Skeletal muscle cell (primary cell): ENCODE measurements around the gene CA14.
"Not testable (repeated sequence)": the region's sequence is repeated elsewhere in the genome, so short reads cannot be mapped to it uniquely, and the experiment has no call there.

Experiments used
- DNase-seq: peaks from one replicate; pipeline ENCODE4 v3.0.0-alpha.2; 2010; ENCODE audit warnings: low read depth
- H3K4me3 ChIP-seq: 2 replicates; pipeline ENCODE4 v1.5.1; 2011; ENCODE audit warnings: low read depth, mild to moderate bottlenecking, control low read depth, low read length, moderate library complexity

The CA14 gene

DNA sequence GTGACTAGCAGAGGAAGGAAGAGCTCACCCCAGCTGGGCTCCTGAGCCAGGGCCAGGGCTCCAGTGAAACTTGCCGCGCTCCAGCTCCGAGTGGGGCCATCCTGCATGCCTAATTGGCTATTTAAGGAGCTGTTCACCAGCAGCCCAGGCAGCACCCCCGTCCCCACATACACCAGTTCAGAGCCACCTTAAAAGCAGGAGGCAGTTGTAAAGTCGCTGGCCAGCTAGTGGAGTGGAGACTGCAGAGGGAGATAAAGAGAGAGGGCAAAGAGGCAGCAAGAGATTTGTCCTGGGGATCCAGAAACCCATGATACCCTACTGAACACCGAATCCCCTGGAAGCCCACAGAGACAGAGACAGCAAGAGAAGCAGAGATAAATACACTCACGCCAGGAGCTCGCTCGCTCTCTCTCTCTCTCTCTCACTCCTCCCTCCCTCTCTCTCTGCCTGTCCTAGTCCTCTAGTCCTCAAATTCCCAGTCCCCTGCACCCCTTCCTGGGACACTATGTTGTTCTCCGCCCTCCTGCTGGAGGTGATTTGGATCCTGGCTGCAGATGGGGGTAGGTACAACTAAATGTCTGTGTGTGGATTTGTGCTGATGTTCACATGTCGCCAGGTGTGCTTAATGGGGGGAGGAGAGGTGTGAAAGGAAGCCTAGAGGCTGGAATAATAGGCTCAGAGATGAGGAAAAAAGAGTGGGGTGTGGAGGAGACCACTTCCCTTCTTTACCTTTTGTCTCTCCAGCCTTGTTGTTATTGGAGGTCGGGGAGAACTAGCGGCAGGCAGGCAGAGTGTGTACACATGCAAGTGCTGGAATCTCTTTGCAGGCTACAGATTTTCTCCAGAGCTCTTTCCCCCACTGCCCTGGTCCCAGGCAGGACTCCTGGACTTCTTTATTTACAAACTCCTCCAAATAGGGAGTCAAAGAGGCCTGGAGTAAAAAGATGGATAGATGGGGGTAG, at the start of gene CA14:
TSS of gene CA14 (plus strand) at position 151 of the 962 bp plus-strand sequence. CDS start at position 506, 355 bp downstream.
- no peak within 1 kb of the TSS for H3K4me3 ChIP-seq
- DNase-seq, result no peak

GRCh38 chr1:150208460-150208859, 49.1 kb upstream of the CA14 start:
- DNase-seq, H3K4me3 ChIP-seq: not testable (repeated sequence)

DNA sequence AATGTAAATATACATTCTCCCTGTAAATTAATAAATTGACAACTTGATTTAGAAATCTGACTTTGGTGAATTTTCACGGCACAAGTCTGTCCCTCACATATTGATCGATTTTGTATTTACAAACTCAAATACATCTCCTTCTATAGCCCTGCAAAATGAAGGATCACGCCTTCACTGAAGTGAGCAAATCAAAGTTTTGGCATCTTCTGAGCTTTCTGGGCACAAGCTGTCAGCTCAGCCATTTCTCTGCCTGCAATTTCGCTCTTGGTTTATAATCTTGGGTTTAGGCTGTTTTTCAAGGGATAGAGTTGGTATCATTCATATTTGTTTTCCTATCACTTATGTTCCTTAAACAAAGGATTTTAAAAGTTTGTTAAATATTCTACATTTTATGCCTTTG, 47.5 kb upstream of the CA14 start:
- no peak for DNase-seq
- H3K4me3 ChIP-seq, result no peak overlapping the region

DNA sequence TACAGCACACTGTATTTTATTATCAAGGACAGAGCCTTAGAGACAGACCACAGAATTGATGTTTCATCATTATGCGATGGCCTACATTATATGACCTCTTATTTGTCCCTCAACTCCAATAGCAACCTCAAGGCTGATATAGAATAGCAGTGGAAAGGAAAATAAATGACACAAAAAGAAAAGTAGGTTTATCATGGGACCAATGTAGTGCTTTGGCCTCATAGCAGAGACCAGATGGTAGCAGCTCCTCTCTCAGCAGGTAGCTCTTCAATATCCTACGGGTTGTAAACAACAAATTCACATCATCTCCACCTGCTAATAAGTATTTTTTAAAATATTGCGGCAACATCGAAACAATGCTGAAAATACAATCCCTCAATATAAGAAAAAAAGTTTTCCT, 46.9 kb upstream of the CA14 start:
- no peak overlapping the region for H3K4me3 ChIP-seq
- no peak for DNase-seq

DNA sequence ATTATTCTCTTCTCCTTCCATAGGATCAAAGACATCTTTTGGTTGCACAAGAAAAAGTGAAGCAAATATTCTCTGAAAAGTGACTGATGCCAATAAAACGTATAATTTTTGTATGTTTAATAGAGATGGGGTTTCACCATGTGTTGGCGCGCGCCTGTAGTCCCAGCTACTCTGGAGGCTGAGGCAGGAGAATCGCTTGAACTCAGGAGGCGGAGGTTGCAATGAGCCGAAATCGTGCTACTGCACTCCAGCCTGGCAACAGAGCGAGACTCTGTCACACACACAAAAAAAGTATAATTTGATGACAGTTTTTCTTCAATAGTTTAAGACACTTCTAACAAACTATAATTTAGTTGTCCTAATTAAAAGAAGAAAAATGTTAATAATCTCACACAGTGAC, 45.5 kb upstream of the CA14 start:
- no peak overlapping the region for H3K4me3 ChIP-seq
- DNase-seq, result no peak

DNA sequence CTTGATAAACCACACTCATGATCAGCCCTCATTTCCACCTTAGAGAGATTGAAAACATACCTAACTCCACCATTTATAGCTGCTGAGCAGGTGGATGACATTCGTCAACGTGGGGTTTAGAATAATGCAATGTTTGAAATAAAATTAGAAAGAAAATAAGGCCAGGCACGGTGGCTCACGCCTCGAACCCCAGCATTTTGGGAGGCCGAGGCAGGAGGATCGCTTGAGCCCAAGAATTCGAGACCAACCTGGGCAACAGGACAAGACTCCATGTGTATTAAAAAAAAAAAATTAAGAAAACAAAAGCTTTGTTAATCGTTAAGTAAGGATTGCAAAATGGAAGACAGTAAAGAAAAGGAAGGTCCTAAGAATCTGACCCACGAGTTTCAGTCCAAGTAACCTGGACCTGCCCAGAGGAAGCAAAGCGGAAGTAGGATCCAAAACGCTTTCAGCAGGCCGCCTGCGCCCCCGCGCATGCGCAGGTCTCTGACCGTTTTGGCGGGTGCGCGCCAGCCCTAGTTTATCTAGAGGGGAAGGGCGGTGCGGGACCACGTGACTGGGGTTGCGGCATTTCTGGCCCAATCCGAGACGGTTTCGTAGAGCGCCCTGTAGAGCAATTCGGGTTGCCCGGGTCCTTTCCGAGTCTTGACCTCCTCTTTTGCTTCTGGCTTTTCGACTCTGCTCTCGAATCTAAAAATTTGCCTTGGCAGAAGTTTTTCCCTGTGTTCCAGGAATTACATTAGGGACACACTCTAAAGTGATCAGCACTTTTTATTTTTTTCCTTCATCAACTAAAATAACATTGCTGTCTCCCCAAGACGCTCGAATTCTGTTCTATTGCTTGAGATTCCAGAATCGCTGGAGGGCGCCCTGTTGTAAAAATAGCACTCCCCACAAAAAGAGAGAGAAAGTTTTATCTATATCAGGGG, 44.1 kb upstream of the CA14 start:
- peak; percentile 76 for DNase-seq
- peak overlapping the region; percentile 46 for H3K4me3 ChIP-seq

GRCh38 chr1:150214099-150214756, 43.3 kb upstream of the CA14 start:
- peak overlapping the region; percentile 46 for H3K4me3 ChIP-seq

DNA sequence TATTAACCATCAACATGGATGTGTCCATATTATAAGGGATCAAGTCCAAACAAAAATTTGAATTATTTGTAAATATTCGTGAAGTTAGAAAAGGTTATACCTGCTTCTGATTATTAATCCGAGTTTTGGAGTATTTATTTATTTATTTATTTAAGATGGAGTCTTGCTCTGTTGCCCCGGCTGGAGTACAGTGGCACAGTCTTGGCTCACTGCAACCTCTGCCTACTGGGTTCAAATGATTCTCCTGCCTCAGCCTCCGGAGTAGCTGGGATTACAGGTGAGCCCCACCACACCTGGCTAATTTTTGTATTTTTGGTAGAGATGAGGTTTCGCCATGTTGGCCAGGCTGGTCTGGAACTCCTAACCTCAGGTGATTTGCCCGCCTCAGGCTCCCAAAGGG, 41.7 kb upstream of the CA14 start:
- DNase-seq, H3K4me3 ChIP-seq: not testable (repeated sequence)

More at GRCh38 chr1:150214099-150214756, 43.3 kb upstream of the CA14 start:
- DNase-seq, result not testable (repeated sequence)

DNA sequence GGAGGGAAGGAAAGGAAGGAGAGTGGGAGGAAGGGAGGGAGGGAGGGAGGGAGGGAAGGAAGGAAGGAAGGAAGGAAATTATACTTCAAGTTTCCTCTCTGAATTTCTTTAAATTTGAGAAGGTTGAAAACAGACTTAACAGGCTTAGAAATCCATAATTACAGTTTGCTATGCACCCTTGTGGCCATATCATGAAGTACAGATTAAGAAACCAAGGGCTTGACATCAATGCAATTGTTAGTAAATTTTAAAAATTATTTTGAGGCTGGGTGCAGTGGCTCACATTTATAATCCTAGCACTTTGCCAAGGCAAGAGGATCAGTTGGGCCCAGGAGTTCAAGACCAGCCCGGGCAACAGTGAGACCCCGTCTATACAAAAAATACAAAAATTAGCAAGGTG, 36.0 kb upstream of the CA14 start:
- no peak for DNase-seq
- H3K4me3 ChIP-seq, result no peak overlapping the region

DNA sequence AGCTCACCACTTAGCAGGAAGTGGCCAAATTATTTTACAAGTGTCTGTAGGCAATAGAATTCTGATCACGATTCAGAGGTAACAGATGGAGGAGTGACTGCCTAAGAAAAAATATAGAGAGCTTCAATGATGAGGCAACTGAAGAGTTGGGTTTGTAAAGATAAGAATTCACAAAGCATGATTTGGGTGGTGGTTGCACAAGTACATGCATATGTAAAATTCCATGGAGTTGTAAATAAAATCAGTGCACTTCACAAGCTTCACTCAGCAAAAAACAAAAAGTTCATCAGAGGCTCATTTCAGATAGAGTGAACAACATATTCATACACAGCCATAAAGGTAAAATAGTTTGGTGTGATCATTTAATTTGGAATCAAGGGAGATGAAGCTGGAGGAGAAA, 32.6 kb upstream of the CA14 start:
- no peak for DNase-seq
- no peak overlapping the region for H3K4me3 ChIP-seq

GRCh38 chr1:150225546-150225945, 32.0 kb upstream of the CA14 start:
- DNase-seq, result no peak
- no peak overlapping the region for H3K4me3 ChIP-seq

DNA sequence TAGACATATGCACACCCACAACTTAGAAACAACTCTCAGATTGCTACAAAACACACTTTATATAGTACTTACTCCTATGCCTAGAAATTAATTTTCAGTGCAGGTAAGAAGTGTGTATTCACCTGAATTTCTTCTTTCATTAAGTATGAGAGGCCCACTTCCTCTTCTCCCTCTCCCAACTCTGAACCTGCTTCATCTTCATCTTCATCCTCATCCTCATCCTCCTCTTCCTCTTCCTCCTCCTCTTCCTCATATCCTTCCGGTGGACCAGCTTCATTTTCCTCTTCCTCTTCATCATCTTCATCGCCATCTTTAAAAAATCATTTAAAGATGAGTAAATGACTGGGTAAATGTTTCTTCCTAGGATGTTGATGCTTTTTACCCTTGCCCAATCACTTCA, 31.1 kb upstream of the CA14 start:
- no peak overlapping the region for H3K4me3 ChIP-seq
- DNase-seq, result no peak

GRCh38 chr1:150227228-150227627, 30.3 kb upstream of the CA14 start:
- H3K4me3 ChIP-seq, result no peak overlapping the region

DNA sequence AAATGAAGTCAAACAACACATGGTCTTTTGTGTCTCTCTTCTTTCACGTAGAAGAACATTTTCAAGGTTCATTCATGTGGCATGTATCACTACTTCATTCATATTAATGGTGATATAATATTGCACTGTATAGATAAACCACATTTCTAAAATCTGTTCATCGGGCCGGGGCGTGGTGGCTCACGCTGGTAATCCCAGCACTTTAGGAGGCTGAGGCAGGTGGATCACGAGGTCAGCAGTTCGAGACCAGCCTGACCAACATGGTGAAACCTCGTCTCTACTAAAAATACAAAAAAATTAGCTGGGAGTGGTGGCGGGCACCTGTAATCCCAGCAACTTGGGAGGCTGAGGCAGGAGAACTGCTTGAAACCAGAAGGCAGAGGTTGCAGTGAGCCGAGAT, 29.3 kb upstream of the CA14 start:
- H3K4me3 ChIP-seq, DNase-seq: not testable (repeated sequence)

More at GRCh38 chr1:150227228-150227627, 30.3 kb upstream of the CA14 start:
- DNase-seq, result no peak

DNA sequence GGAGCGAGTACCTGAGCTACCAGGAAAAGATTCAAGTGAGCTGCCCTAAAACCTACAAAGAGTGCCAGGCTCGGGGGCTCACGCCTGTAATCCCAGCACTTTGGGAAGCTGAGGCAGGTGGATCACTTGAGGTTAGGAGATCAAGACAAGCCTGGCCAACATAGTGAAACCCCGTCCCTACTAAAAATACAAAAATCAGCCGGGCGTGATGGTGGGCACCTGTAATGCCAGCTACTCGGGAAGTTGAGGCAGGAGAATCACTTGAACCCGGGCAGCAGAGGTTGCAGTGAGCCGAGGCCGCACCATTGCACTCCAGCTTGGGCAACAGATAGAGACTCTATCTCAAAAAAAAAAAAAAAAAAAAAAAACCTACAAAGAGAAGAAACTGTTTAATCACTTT, 24.7 kb upstream of the CA14 start:
- H3K4me3 ChIP-seq, DNase-seq: not testable (repeated sequence)

DNA sequence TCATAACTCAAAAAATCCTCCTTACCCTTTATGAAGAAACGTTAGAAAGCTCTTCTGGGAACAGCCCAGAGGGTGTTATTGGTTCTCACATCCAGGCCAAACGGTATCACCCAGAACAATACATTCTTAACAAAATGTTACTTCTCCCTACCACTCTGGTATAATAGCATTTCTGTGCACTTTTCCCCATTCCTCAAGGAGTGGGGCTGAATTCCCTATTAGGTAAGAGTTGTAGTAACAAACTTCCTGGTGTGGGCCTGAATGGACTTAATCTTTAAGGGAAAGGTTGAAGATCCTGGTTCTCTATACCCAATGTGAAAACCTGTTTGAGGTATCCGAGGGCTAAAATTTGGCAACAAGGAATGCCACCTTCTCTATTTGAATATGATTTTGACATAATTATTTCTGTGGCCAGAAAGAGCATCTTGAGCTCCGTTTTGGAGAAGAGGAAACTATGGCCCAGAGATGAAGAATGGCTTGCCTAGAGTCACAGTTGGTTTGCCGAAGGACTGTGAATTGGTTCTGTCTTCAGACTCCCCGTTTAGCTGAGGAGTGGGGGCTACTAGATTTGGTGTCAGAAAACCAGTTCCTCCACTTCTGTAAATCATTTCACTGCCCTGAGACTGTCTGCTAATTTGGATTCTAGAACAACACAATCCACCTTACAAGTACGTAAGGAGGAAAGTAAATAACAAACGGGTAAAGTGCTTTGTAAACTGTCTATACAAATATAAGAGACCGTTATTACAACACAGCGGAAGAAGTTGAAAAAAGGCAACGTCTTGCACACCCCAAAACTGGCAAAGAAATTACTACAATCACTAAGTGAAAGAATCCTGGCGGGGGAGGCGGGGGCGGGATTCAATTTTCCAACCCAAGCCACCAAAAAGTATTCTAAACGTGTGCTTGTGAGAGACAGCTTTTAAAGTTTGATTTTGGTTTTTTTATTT, 23.9 kb upstream of the CA14 start:
- no peak for DNase-seq
- H3K4me3 ChIP-seq, result peak overlapping the region; percentile 91

DNA sequence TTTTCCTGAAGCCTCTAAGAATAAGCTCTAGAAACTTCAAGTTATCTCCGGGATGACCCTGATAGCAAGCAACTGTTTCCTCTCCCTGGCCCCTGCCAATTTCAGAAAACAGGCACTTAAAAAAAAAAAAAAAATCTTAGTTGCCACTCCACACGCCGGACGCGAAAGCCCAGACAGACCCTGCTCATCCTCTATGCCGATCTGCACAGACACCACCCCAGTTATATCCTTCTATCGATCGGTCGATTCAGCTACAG, 23.3 kb upstream of the CA14 start:
- H3K4me3 ChIP-seq, result peak overlapping the region; percentile 91
- DNase-seq, result no peak

DNA sequence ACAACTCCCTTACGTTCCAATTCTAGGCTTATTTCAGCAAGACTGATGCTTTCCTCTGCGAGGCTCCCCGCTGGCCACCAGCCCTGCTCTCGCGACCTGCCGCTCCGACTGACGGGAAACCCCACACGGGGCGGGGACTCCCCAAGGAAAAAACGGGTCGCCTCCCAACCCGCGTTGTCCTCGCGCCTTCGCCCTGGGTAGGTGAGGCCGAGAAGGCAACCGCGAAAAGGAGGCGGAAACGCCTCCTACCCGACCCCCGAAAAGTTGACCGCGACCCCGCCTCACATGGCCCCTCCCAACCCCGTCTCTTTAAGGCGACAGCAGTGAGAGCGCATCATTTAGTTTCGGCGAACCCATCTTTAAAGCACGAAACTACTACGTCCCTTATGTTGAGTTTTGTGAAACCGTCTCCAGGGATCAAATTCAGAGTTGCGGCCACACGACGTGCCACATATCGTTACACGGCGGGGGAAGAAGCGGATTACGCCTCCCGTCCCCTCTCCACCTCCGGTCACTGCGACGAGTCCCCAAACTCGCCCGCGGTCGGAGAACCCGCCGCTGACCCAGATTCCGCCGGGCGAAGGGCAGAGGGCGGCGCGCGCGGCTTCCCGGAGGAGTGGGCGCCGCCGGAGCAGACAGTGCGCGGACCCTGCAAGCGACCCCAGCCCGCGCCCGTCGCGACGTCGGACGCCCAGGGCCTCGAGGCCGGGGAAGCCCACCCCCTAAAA, 22.8 kb upstream of the CA14 start:
- peak overlapping the region; percentile 91 for H3K4me3 ChIP-seq
- no peak for DNase-seq
